PC-3 (cell line): Measurements from ENCODE around the gene UGT1A9. TPM values are rescaled to one million over a fixed set of nuclear protein-coding genes. Genes with fewer than 3 reads are reported as not detected.

Experiments
- ATAC-seq: fragments of 200-7000 bp; cut with Tn5 transposase; 2 replicates; pipeline ENCODE4 v1.9.1; 2020; ENCODE audit warnings: mild to moderate bottlenecking, moderate library complexity
- BruUV-seq: library from RNA; stranded (reverse); fragments of 400-500 nt; replicated peaks from 2 replicates; lab custom pipeline; 2021; lab: Mats Ljungman, UMichigan
- CTCF ChIA-PET: fragments of 300-600 bp; sonication (Branson Sonifier 250); formaldehyde crosslinking; loops from one replicate; lab custom pipeline; 2022; ENCODE audit warnings: antibody characterized with exemption; lab: Charles Lee
- POLR2A ChIA-PET: fragments of 300-600 bp; sonication (Branson Sonifier 250); formaldehyde crosslinking; loops from one replicate; lab custom pipeline; 2022; ENCODE audit warnings: antibody characterized with exemption; ENCODE audit not compliant: unreplicated experiment; lab: Charles Lee
- DNase-seq: peaks from one replicate; pipeline ENCODE4 v3.0.0-alpha.2; 2015
- H2AFZ ChIP-seq: fragments of 300-600 bp; sonication (generic); 2 replicates; pipeline ENCODE4 v1.6.0; 2016; ENCODE audit warnings: antibody characterized with exemption, low read length
- H3F3A ChIP-seq: fragments of 300-600 bp; sonication (generic); one replicate; pipeline ENCODE4 v1.6.0; 2017; ENCODE audit warnings: antibody characterized with exemption, low read length, control low read depth, mild to moderate bottlenecking; ENCODE audit not compliant: unreplicated experiment
- H3K27ac ChIP-seq: fragments of 300-600 bp; sonication (generic); 2 replicates; pipeline ENCODE4 v1.5.1; 2016; ENCODE audit warnings: mild to moderate bottlenecking, low read length
- H3K27me3 ChIP-seq: fragments of 300-600 bp; sonication (generic); 2 replicates; pipeline ENCODE4 v1.6.1; 2016; ENCODE audit warnings: low read length, mixed read lengths
- H3K36me3 ChIP-seq: fragments of 300-600 bp; sonication (generic); 2 replicates; pipeline ENCODE4 v1.6.1; 2016; ENCODE audit warnings: low read depth, mixed run types, low read length, mixed read lengths
- H3K4me1 ChIP-seq: fragments of 300-600 bp; sonication (generic); 2 replicates; pipeline ENCODE4 v1.5.1; 2016; ENCODE audit warnings: low read length; ENCODE audit not compliant: insufficient read depth
- H3K4me2 ChIP-seq: fragments of 300-600 bp; sonication (generic); 2 replicates; pipeline ENCODE4 v1.6.0; 2016; ENCODE audit warnings: low read length
- H3K4me3 ChIP-seq: fragments of 300-600 bp; sonication (generic); 2 replicates; pipeline ENCODE4 v1.5.1; 2016; ENCODE audit warnings: mild to moderate bottlenecking, low read length, mixed read lengths
- H3K79me2 ChIP-seq: fragments of 300-600 bp; sonication (generic); 2 replicates; pipeline ENCODE4 v1.6.1; 2017; ENCODE audit warnings: low read length, mixed read lengths
- H3K9ac ChIP-seq: fragments of 300-600 bp; sonication (generic); 2 replicates; pipeline ENCODE4 v1.6.0; 2016; ENCODE audit warnings: mild to moderate bottlenecking, low read length
- H3K9me2 ChIP-seq: fragments of 300-600 bp; sonication (generic); replicated peaks from 2 replicates; pipeline ENCODE4 v1.6.1; 2016; ENCODE audit warnings: mixed run types, low read length, mixed read lengths
- H3K9me3 ChIP-seq: fragments of 300-600 bp; sonication (generic); 2 replicates; pipeline ENCODE4 v1.6.1; 2016; ENCODE audit warnings: low read length, mixed read lengths
- H4K20me1 ChIP-seq: fragments of 300-600 bp; sonication (generic); 2 replicates; pipeline ENCODE4 v1.6.1; 2016; ENCODE audit warnings: low read length, mixed read lengths
- CTCF ChIP-seq: fragments of 300-600 bp; sonication (generic); conservative IDR thresholded peaks from 2 replicates; pipeline ENCODE4 v1.5.1; 2017; ENCODE audit warnings: antibody characterized with exemption, low read depth, mild to moderate bottlenecking, low read length
- EZH2 ChIP-seq: fragments of 300-600 bp; sonication (generic); IDR thresholded peaks from one replicate; pipeline ENCODE4 v1.6.1; 2017; ENCODE audit warnings: antibody characterized with exemption, mild to moderate bottlenecking, low read length; ENCODE audit not compliant: unreplicated experiment
- EZH2phosphoT487 ChIP-seq: fragments of 300-600 bp; sonication (generic); IDR thresholded peaks from 2 replicates; pipeline ENCODE4 v1.6.1; 2018; ENCODE audit warnings: mild to moderate bottlenecking, antibody characterized with exemption, low read length, borderline replicate concordance
- intact Hi-C: fragments of 100-400 bp; cut with micrococcal nuclease; formaldehyde crosslinking; loops from 2 replicates; pipeline ENCODE4 v1.9.0; 2023
- total RNA-seq: library from RNA; depleted of rRNA; stranded (reverse); fragments of >200 nt; gene quantifications from 2 replicates; pipeline ENCODE4 v1.2.3, GENCODE V29; 2014

The UGT1A9 gene
- total RNA-seq, 1 experiment from 2014 or later = not detected

GRCh38 chr2:233689501-233689900 lies 17.8 kb downstream of the UGT1A9 start:
- H3K9ac ChIP-seq = peak overlapping the region; percentile 40
- no peaks in the 10 kb centered on the region for H4K20me1 ChIP-seq
- intact Hi-C loops = no loop called here
- no peaks in the 10 kb centered on the region for H3K27me3 ChIP-seq
- H3K27ac ChIP-seq = peak overlapping the region; percentile 83
- DNase-seq = peak; percentile 63
- H2AFZ ChIP-seq = 0 out of 2 replicates have a peak overlapping the region, but pooled peaks have one; percentile 19
- H3K9me3 ChIP-seq = no peaks in the 10 kb centered on the region
- BruUV-seq = no TSS peak
- no peaks in the 10 kb centered on the region for H3F3A ChIP-seq
- no peaks in the 10 kb centered on the region for H3K79me2 ChIP-seq
- peaks cover 44% of the 10 kb centered on the region for H3K4me1 ChIP-seq
- POLR2A ChIA-PET = no interaction called here
- H3K4me3 ChIP-seq = no peak overlapping the region
- H3K36me3 ChIP-seq = no peaks in the 10 kb centered on the region
- peak overlapping the region; percentile 73 for H3K4me2 ChIP-seq
- CTCF ChIA-PET = no interaction called here
- TF ChIP-seq EZH2phosphoT487 (no peak), CTCF (no peak), EZH2 (no peak)
- H3K9me2 ChIP-seq = no peaks in the 10 kb centered on the region
- no peak for ATAC-seq

- Histone ChIP-seq H3K27ac (peak overlapping the region; percentile 83), H3K9ac (no peak overlapping the region; the same call in 1 of the 2 replicates), H4K20me1 (no peaks in the 10 kb centered on the region), H2AFZ (no peak overlapping the region; the same call in 1 of the 2 replicates), H3F3A (no peaks in the 10 kb centered on the region), H3K36me3 (no peaks in the 10 kb centered on the region), H3K27me3 (no peaks in the 10 kb centered on the region), H3K9me2 (no peaks in the 10 kb centered on the region), H3K9me3 (no peaks in the 10 kb centered on the region), H3K79me2 (no peaks in the 10 kb centered on the region), H3K4me3 (peak overlapping the region; percentile 33), H3K4me1 (peaks cover 38% of the 10 kb centered on the region), H3K4me2 (peak overlapping the region; percentile 73)
- ChIA-PET CTCF (no interaction called here), POLR2A (interaction anchor here (0.7 to 0.8 kb wide), 2 partner anchors 16 to 124 kb away, joined by 4 to 9 read pairs; partner anchors contain the start of gene USP40)
- TF ChIP-seq EZH2 (no peak), EZH2phosphoT487 (no peak), CTCF (no peak)
- DNase-seq = peak; percentile 97
- no TSS peak for BruUV-seq
- peak; percentile 90 for ATAC-seq
- intact Hi-C loops = loop anchor here (2.0 kb wide), 1 partner anchor 16 kb away; no protein-coding TSS in a partner anchor
Observed at GRCh38 chr2:233690444-233690843, 18.7 kb downstream of the UGT1A9 start.
